ENCODE results near the gene SH3PXD2A. TPM values are rescaled to one million over a fixed set of nuclear protein-coding genes. Genes with fewer than 3 reads are reported as not detected.

SH3PXD2A gene
- total RNA-seq, 1 donor, result 58.3 TPM

- TF ChIP-seq CTCF (IDR thresholded peaks at IDR 0.05; ENCODE audit: insufficient read depth, low read depth, low read length), result no peak
- DNase-seq (ENCODE audit: low read depth), result no peak
- no peak overlapping the region for H3K4me3 ChIP-seq (ENCODE audit: low read depth, low read length)
Observed at GRCh38 chr10:103718247-103718620, 137.1 kb downstream of the SH3PXD2A start.

- no peak overlapping the region for H3K4me3 ChIP-seq (ENCODE audit: low read depth, low read length)
- DNase-seq (ENCODE audit: low read depth), result no peak
- TF ChIP-seq CTCF (IDR thresholded peaks at IDR 0.05; ENCODE audit: insufficient read depth, low read depth, low read length), result no peak
Observed at GRCh38 chr10:103717341-103718246, 137.8 kb downstream of the SH3PXD2A start.

DNA sequence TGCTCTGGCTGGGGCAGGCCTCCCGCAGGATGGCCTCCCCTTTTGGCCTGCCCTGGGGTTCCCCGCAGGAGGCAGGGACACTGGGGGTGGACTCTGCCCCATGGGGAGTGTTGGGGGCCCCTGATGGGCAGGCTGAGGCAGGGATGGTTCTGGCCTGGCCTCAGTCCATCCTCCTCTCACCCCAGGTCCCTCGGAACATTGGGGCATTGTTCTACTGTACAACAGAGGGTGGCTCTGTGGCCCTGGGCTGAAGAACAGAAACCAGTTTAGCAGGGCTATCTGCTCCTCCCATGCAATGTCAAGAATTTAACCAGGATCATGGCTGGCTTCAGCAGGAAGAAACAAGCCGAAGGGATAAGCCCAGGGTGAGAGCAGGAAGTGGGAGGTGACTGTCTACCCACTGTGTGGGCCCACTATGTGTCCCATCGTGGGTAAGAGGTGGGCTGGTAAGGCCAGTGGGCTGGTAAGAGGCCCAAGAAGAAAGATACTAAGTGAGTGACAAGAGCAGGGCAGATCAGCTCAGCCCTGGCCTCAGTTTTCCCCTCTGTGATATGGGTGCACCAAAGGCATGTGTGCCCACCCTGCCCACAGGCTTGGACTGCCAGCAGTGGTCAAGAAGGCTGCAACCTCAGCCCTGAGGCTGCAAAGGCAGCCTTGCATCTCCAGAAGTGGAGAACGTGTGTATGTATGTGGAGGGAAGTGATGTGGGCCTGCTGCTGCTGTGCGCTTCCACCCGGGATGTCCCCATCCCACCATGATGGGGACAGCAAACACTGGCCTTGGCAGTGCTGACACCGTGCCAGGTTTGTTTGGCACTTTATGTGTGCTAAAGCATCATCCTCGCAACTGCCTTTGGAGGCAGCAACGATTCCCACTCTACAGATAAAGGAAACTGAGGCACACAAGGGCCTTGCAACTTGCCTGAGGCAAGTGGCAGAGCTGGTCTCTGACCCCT, 138.9 kb downstream of the SH3PXD2A start:
- peak; percentile 3 for TF ChIP-seq CTCF (IDR thresholded peaks at IDR 0.05; ENCODE audit: insufficient read depth, low read depth, low read length)
- no peak for DNase-seq (ENCODE audit: low read depth)

DNA sequence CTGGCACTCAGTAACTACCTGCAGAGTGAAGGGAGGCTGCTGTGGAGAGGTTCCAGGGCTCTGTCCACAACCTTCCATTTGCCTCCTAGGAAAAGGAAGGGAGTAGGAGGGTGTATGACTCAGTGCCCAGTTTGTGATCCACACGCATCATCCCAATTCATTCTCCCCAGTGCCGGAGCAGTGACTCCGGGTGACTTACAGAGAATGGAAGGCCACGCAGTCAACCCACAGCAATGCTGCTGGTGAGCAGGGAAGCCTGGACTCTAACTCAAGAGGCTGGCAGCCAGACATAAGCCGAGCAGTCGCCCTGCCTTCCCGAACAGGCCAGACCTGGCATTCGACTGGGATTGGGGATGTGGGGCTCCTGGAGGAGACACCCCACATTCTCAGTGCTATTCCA, 139.9 kb downstream of the SH3PXD2A start:
- no peak for TF ChIP-seq CTCF (IDR thresholded peaks at IDR 0.05; ENCODE audit: insufficient read depth, low read depth, low read length)
- DNase-seq (ENCODE audit: low read depth), result peak; percentile 43
- H3K4me3 ChIP-seq (ENCODE audit: low read depth, low read length), result no peak overlapping the region

More for the DNA sequence above, 138.9 kb downstream of the SH3PXD2A start:
- H3K4me3 ChIP-seq (ENCODE audit: low read depth, low read length), result no peak overlapping the region

DNA sequence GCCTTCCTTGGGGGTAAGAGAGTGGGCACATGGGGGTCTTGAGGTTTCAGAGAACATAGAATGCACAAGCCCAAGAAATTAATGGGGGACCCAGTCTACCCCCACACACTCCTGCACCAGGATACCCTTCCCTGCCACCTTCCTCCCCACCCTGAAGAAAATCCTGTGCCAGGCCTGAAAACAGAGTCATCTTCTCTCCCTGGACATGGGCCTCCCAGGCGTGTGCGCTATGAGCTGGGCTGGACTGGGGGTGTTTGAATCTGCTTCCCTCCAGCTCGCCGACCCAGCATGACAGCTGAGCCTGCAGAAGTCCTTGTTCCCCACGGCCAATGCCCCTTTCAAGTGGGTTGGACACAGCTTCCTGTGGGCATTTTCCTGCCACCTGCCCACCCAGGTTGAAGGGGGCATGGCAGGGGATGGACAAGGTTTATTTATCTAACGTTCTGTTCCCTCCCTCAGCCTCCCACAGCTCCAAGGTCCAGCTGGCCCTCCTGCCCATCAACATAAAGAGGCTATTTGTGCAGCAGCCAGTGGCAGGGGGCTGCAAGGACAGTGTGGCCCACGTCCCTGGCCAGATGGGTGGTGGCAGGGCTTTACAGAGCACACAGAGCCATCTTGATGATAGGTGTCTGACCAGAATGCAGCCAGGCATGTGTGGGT, 141.0 kb downstream of the SH3PXD2A start:
- H3K4me3 ChIP-seq (ENCODE audit: low read depth, low read length), result no peak overlapping the region
- TF ChIP-seq CTCF (IDR thresholded peaks at IDR 0.05; ENCODE audit: insufficient read depth, low read depth, low read length), result no peak
- no peak for DNase-seq (ENCODE audit: low read depth)

GRCh38 chr10:103713676-103714075, 141.7 kb downstream of the SH3PXD2A start:
- H3K4me3 ChIP-seq (ENCODE audit: low read depth, low read length), result no peak overlapping the region
- no peak for DNase-seq (ENCODE audit: low read depth)
- no peak for TF ChIP-seq CTCF (IDR thresholded peaks at IDR 0.05; ENCODE audit: insufficient read depth, low read depth, low read length)

Measured in fibroblast of villous mesenchyme (primary cell).